Suppressor macrophage treated with lipopolysaccharide for 1 hour (primary cell): Measurements from ENCODE around the gene ULK4.
"Not testable (repeated sequence)": the region's sequence is repeated elsewhere in the genome, so short reads cannot be mapped to it uniquely, and the experiment has no call there.

Experiments used
- DNase-seq, 3 donors: peaks; one replicate each; pipeline ENCODE4 v3.0.0-alpha.2; 2020 to 2022

The ULK4 gene

DNA sequence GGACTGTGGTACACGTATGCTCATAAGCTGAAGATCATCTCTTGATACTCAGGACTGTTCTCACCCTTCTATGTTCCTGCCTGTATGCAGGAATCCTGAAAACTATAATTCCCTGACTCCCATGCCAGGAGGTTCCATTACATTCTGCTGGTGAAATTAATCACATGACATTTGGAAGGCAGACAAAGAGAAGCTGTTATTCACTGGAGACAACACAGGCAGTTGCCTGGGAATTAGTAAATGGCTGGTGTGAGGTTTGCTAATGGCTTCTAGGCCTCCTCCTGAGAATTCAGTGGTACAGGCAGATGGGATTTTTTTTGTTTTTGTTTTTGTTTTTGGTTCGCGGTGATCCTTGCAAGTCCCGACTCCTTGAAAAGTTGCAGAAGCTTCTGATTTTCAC lies 671.2 kb downstream of the ULK4 start:
- no peak for DNase-seq

DNA sequence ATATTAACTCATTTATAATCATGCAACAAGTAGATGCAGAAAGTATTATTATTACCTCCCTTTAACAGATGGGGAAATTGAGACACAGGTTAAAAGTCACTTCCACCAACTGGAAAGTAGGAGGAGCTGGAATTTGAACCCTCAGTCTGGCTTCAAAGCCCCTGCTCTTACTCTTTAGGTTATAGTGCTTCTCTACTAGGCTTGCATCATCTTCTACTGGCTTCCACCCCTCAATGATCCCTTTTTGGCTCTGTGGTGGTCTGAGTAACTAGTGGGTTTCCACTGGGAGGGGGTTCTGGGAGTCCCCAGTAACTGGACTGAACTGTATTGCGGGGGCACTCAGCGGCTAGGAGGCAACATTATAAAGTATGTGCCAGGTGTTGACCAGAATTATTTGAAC lies 671.6 kb downstream of the ULK4 start:
- DNase-seq = no peak

DNA sequence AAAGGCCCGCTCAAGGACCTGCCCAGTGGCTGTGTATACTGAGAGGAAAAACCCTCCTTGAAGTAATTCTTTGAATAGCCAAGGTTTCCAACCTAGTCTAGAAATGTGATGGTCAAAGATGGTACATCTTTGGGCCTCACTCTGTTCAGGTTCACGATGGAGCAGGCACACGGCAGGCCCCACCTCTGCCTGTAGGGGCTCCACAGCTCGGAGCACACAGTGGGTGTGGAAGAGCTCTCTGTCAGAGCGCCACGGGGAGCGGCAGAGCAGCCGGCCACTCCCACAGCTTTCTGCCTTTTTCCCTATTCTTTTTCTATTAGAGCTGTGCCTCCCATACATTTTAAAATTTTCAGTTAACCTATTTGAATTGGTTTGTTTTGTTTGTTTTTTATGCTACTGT lies 673.1 kb downstream of the ULK4 start:
- DNase-seq = no peak

DNA sequence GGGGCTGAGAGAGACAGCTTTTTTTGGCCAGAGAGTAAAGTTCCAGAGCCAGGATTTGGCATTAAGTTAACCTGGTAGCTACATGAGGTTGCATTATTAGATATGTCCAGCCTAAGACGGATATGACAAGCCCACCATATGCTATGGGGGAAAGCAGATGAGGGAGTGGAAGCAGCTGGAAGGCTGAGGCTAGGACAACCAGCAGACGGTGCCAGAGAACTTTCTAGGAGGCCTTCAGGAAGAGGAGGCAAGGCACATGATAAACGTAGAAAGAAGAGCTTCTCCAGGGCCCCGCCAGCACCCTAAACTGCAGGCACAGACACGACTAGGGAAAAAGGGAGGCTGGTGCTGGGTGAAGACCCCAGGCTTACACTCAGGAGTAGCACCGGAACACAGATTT lies 675.6 kb downstream of the ULK4 start:
- no peak for DNase-seq

DNA sequence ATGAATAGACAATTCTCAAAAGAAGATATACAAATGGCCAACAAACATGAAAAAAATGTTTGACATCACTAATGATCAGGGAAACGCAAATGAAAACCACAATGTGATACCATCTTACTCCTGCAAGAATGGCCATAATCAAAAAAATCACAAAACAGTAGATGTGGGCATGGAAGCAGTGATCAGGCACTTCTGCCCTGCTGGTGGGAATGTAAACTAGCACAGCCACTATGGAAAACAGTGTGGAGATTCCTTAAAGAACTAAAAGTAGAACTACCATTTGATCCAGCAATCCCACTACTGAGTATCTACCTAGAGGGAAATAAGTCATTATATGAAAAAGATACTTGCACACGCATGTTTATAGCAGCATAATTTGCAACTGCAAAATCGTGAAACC lies 677.0 kb downstream of the ULK4 start:
- not testable (repeated sequence) for DNase-seq

DNA sequence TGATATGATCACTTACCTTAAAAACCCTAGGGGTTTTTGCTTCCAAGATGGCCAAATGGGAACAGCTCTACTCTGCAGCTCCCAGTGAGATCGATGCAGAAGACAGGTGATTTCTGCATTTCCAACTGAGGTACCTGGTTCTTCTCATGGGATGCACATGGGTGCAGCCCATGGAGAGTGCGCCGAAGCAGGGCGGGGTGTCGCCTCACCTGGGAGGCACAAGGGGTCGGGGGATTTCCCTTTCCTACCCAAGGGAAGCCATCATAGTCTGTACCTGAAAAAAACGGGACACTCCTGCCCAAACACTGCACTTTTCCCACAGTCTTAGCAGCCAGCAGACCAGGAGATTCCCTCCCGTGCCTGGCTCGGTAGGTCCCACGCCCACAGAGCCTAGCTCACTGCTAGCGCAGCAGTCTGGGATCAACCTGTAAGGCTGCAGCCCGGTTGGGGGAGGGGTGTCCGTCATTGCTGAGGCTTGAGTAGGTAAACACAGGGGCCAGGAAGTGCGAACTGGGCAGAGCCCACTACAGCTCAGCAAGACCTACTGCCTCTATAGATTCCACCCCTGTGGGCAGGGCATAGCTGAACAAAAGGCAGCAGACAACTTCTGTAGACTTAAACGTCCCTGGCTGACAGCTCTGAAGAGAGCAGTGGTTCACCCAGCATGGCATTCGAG lies 684.0 kb downstream of the ULK4 start:
- no peak for DNase-seq

DNA sequence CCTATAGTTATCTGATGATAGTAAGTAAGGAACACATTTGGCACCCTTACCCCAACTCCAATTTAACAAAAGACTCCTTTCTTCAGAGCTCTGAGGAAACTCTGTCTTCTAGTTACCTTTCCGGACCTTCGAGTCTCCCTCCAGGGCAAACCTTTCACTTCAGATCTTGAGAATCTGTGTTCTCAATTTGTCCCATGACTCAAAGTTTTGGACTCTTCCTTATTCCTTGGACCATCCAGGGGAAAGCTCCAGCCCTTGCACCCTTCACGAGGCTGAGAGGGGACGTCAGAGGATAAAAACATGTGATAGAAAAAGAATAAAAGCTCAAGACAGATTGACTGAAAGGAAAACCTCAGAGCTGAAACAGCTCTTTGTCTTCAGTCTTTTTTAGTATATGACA lies 685.7 kb downstream of the ULK4 start:
- no peak for DNase-seq

DNA sequence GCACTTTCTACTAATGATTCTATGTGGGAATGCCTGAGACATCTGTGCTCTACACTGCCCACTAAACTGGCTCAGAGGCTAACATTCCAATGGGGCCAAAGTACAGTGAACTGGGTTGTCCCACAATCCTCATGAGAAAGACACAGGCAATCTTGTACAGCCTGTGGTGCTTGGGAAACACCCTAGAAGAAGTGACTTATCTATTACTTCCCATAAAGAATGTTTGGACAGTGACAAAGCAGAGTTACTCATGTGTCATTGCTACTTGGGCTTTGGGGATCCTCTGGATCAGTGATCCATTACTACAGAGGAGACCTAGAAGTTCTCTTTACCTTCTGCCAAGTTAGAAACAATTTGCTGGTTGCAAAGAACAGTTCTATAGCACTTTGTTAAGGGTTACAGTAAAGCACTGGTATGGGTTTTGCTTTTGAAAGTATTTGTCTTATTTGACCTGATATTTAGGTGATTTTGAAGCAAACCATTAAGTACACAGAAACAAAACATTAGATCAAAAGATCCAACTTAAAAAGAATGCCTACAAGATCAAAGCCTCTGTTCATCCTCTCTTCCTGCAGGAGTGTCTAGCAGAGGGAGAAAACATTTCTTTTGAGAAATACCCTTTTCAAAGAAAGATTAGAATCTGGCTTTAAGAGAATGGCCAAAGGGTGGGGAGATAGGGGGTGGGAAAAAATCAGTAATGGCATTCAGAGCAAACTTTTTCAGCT lies 686.8 kb downstream of the ULK4 start:
- peak; percentile 7 to 27 (median 9) for DNase-seq

DNA sequence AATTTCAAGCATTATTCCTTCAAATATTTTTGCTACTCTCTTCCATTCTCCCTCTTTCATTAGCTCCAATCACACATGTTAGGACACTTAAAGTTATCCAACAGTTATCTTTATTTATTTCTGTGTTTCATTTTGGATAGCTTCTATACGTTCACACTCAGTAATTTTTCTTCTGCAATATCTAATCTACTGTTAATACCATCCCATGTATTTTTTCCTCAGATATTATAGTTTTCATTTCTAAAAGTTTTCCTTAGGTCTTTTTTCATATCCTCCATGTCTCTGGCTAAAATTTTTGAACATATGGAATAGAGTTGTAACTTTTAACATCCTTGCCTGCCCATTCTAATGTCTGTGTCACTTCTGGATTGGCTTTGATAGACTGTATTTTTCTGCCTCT lies 689.2 kb downstream of the ULK4 start:
- no peak for DNase-seq

DNA sequence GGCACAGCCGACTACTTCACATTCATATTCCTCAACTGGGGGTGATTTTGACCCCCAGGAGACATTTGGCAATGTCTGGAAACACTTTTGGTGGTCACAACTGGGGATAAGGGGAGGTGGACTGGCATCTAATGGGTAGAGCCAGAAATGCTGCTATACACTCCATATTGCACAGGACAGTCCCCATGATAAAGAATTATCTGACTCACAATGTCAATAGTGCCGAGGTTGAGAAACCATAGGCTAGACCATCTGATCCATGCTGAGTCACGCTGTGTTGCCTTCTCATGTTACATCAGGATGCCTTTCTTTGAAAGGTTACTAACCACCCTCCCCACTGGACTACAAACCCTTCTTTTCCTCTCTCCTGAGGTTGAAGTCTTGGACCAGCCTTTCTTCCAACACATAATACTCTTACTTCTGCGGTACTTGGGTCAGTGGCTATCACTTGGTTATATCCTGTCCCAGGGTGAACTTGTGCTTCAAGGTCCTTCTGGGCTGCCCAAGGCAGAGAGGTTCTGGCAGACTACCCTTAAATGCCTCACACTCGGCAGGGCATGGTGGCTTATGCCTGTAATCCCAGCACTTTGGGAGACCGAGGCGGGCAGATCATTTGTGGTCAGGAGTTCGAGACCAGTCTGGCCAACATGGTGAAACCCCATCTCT lies 693.8 kb downstream of the ULK4 start:
- peak; percentile 50 to 73 (median 59) for DNase-seq

DNA sequence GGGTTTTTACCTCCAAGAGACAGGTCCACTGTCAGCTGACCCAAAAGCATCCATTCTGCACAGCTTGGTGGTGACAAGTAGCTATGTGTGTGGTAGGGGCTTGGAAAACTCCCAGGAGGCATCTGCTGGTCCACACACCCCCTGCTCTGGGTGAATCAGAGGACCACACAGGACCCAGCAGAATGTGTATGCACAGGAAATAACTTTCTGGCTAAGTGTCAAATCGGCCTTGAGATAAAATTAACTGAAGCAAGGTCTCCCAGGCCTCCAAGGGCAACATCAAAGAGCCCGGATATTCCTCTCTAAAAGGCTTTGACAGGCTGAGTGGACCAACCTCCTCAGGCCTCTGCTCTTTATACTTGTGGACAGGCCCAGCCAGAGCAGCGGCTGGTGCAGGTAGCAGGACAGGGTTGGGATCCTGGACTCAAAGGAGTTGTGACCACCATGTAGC lies 696.1 kb downstream of the ULK4 start:
- no peak for DNase-seq

DNA sequence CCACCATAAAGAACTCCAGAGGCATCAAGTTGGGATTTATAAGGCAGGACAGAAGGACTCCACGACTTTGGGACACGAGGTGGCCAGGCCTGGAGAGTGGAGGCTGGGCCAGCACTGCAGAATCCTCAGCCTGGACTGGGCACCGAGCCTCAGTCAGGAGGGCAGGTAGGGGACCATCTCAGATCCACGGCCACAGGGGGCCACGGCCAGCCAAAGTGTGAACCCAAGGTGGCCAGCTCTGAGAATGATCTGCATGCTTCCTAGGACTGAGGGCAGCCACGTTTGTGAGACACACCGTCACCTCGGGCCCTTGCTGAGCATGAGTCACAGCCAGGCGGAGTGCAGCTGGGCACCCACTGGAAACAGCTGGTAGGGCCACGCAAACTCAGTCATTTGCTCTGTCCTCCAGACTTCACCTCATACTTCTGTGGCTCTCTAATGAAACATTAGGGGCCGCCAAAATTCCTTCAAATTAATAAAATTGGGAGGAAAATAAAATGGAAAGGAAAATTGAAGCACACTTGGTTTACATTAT lies 696.8 kb downstream of the ULK4 start:
- no peak for DNase-seq

DNA sequence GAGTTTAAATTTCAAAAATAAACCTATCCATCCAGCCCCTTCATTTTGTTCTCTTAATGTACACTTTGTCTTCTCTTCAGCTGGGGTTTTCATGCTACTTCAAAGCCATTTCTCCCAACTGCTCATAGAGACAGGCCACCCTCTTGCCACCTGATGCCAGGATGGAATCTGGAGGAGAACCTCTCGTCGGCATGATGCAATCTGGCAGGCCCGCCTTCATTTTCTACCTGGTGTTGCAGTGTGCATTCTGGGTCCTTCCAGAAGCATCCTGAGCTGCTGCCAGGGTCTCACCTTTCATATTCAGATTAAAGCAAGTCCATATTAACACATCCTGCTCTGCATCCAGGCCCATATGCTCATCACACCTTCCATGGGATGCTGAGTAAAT lies 701.8 kb downstream of the ULK4 start:
- no peak for DNase-seq

DNA sequence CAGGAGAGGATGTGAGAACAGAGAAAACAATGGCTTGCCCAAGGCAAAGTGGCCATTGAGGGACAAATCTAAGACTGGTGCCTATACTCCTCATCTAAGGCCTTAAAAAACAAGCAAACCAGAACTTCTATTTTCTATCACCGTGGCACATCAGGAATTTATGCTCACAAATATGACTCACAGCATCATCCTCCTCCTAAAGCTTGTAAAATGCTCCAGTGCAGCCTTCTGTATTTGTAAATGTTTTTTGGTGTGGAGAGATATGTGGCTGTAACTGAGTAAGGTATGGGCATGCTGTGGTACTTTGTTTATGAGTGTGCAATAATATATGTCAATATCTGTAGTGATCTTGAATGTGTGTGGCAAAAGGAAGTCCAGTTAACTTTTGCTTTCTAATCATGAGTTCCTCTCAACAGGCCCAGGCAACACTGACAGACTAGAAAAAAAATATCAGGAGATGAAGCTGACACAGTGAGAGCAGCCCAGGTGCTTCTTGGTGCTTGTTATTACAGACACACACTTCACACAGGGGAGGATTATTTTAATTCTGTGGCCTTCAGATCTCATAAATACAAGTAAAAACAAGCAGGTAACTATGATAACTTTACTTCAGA lies 702.3 kb downstream of the ULK4 start:
- DNase-seq = no peak

DNA sequence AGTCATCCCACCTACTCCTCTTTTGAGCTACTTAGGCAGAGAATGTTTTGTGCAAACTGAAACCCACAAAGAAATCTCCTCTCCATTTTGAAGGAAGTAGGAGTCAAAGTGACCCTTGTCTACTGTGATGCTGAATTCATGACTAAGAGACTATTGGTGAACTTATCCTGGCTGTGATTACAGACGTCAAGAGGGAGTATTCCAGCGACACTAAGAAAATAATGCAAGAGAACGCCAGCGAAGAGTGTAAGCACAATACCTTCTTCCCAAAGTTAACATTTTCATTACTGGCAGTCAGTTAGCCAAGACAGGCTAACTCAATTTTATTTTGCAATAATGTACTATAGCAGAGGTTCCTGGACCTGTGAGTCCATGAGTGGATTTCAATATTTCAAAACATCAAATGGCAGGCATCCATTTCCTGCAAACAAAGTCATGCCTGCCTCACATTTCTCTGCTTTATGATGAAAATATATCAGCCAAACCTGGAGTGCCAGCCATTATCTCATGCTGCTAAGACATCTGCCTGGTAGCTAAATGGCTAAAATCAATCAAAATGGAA lies 703.6 kb downstream of the ULK4 start:
- DNase-seq = no peak

DNA sequence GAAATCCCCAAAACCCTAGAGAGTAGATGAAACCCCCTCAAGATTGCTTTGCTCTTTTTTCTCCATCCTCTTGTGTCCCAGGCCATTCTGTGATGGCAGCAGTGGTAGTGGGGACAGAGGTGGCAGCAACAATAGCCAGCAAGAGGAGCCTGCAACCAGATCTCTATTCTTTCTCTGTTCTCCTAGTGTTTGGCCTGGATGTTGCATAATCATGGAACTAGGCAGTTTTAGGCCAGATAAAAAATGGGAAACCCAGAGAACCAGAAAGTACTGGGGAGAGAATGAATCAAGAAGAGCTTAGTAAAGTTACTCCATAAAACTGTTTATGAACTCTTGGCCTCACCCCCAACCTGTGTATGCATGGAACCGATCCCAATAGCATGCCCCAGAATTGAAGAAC lies 710.3 kb downstream of the ULK4 start:
- no peak for DNase-seq

DNA sequence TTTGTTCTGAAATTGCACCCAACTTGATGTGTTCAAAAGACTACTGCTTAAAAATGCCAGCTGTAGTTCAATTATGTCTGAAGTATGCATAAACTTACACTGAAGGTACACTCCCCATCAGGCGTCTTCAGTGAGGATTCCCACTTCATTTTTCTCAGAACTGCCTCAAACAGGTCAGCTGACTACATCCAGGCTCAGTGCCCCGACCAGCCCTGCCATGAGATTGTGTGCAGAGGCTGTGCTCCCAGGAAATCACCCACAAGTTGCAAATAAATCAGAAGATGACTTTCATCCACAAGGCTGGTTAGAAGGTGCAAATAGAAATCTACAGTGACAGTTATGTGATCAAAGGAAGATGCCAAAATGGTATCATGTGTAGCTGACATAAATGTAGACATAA lies 711.1 kb downstream of the ULK4 start:
- DNase-seq = no peak

DNA sequence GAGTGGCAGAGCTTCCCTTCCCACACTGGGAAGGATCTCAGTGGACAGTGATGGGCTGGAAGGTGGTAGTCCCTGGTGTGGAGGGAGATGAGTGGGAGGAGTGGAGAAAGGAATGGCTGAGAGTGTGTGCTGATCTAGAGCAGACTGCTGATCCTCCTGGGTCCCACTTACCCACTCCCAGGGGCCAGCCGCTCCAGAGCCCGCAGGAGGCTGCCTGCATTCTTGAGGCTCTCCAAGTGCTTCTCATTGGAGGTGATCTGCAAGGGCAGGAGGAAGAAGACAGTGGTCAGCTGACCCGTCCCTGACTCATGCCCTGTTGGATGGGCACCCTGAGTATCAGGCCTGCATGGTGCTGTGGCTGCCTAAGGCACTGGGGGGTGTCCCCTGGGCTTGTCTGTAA lies 712.6 kb downstream of the ULK4 start:
- no peak for DNase-seq

DNA sequence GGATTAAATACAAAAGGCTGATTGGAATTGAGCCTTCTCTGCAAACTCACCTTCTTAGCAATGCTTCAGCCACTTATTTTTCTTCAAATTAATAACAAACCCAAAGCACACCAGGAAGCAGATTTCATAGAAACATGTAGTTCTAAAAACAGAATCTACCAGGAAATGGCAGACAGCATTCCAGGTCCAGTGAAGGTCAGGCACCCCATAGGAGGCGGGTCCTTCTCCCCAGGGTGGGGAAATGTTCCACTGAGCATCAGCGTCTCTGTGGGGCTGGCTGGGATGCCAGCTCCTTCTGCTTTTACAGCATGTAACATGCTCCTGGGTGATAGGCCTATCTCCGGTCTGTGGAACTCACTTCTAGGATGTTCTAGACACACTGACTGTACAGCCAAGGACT lies 713.4 kb downstream of the ULK4 start:
- no peak for DNase-seq

DNA sequence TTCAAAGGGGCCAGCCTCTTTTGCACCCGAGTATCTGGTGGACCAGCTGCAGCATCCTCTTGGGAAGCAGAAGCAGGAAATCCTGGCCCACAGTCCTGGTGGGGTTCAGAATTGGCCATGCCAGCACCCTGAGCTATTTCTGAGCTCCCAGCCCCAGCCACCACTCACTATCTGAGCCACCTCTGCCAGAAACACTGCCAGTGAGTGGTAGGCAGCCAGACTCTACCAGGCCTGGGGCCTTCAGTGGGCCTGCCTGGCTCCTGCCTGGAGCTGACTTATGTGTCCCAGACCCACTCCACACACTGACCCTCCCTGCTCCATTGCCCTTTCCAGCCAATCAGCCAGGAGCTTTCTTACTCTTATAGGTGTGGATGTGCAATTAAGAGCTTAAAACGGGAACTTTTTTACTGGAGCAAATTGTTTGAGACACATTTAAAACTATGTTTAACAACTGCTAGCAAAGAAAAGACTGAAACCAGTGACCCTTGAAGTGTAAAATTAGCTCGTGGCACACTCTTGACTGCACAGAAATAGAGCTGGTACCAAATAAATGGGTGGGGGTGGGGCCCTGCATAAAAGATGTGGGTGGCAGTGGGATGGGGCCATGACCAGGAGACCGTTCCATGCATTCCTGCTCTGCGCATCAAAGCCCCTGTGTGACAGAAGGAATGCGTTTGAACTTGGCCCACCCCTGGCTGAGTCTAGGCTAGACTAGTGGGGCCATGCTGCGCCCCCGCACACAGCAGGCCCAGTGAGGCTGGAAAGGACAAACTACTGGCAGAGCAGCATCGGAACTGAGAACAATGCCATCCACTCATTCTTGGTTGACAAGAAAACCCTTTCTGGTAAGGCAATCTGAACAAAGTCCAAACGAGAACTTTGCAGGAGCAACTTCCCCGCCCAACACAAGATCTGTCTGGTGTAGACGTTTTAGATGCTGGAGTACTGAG lies 714.6 kb downstream of the ULK4 start:
- DNase-seq = no peak

DNA sequence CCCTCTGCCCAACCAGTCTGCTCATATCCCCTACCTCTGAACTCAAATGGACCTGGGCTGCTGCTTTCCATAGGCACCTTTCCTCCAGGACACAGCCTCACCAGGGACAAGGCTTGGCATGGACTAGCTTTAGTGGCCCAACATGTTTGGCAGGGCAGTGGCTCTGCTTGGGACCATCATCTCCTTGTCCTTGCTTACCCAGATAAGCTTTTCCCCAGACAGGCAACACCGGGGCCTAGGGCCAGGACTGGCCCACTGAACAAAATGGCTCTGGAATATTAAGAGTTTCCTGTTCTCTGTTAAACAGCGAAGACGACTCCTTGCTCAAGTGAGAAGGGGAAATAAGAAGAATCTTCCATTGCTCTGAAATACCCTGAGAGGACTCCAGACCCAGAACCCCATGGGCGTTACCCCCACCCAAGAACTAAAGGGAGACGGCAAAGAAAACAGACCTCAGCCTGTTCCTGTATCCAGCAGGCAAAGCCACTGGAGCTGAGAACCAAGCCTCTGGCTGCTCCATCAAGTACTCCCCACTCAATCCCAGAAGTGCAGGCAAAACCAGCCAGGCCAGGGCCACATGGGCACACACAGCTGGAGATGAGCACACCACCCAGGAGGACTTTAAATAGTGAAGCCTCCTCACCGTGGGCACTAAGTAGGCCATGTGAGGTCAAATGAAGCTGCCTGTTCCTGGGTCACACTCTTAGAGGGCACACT lies 717.1 kb downstream of the ULK4 start:
- DNase-seq = no peak
